Motor neuron (in vitro differentiated cells): ENCODE measurements around the gene TMCC2. TPM values are rescaled to one million over a fixed set of nuclear protein-coding genes. Genes with fewer than 3 reads are reported as not detected.

Source experiments
- ATAC-seq, 8 experiments: fragments of 200-7000 bp; cut with Tn5 transposase; replicated peaks in 6 of 8; 2 replicates each; pipeline ENCODE4 v1.8.0; 2021; ENCODE audit warnings: mild to moderate bottlenecking in 8 of 8, moderate library complexity in 8 of 8
- H3K27ac ChIP-seq, 2 donors: fragments of 250-450 bp; sonication (Bioruptor Pico); 2 replicates each; pipeline ENCODE4 v1.9.0; 2021; ENCODE audit warnings: antibody characterized with exemption in 2 of 2, mild to moderate bottlenecking in 2 of 2, moderate library complexity in 1 of 2
- H3K4me1 ChIP-seq, 2 donors: fragments of 250-450 bp; sonication (Bioruptor Pico); replicated peaks in 1 of 2; 2 replicates each; pipeline ENCODE4 v1.6.1; 2021; ENCODE audit warnings: antibody characterized with exemption in 2 of 2, mild to moderate bottlenecking in 2 of 2, moderate library complexity in 1 of 2
- H3K4me3 ChIP-seq, 5 donors: fragments of 250-450 bp; sonication (Bioruptor Pico); 2 replicates each; pipeline ENCODE4 v1.9.0; 2021; ENCODE audit warnings: antibody characterized with exemption in 5 of 5, mild to moderate bottlenecking in 5 of 5, moderate library complexity in 4 of 5
- WGBS, 10 experiments: fragments of 450-650 bp; shearing (Covaris generic); methylation state at CpG; one replicate each; pipeline ENCODE4 v1.0.0; 2022; 5-methylcytosine and 5-hydroxymethylcytosine counted together
- in situ Hi-C, 9 experiments: fragments of 400-800 bp; cut with MboI; loops; one replicate each; pipeline ENCODE4 v1.15.0; 2021; ENCODE audit warnings: low sequenced_read_pairs in 9 of 9, low pct_unique_long_range_greater_than_20kb in 2 of 9; ENCODE audit not compliant: unreplicated experiment in 9 of 9
- total RNA-seq, 8 experiments: library from RNA; unstranded; fragments of 300-600 nt; gene quantifications; 2 replicates each; pipeline versions ENCODE4 v1.2.3 to v1.2.4, GENCODE V29; 2022

Gene TMCC2
- total RNA-seq, 8 experiments from 2014 or later, result 2.8 to 27.0 (median 15.3) TPM

GRCh38 chr1:205246351-205247119 lies 18.8 kb downstream of the TMCC2 start:
- Histone ChIP-seq H3K27ac (no peak overlapping the region), H3K4me1 (peaks cover 19 to 30% of the 10 kb centered on the region in 2 donors), H3K4me3 (no peak overlapping the region)
- WGBS, 10 experiments, result 70 to 100% (median 93%) methylated on average over 2 to 8 of the region's 10 CpGs; no CpG with 5 or more reads in 4 of the 10 experiments
- in situ Hi-C loops, result loop anchor here in 1 of 9 experiments (25.0 kb wide), 1 partner anchor 684 kb away; no protein-coding TSS in a partner anchor
- peak in 2 of 8 experiments; percentile 6 to 14 for ATAC-seq

- peak; percentile 52 to 91 (median 84) for ATAC-seq
- Histone ChIP-seq H3K4me3 (no peak overlapping the region), H3K4me1 (peaks cover 19 to 30% of the 10 kb centered on the region in 2 donors), H3K27ac (peak overlapping the region in 1 of 2 donors; percentile 28)
- WGBS, 10 experiments, result 20 to 67% (median 60%) methylated on average over 2 to 9 of the region's 9 CpGs; no CpG with 5 or more reads in 3 of the 10 experiments
- in situ Hi-C loops, result loop anchor here in 1 of 9 experiments (25.0 kb wide), 1 partner anchor 685 kb away; no protein-coding TSS in a partner anchor
Observed at GRCh38 chr1:205247130-205247921, 19.6 kb downstream of the TMCC2 start.

GRCh38 chr1:205248793-205249601 lies 21.3 kb downstream of the TMCC2 start:
- no peak overlapping the region for H3K4me3 ChIP-seq
- H3K27ac ChIP-seq, result no peak overlapping the region
- in situ Hi-C loops, result loop anchor here in 1 of 9 experiments (25.0 kb wide), 1 partner anchor 687 kb away; no protein-coding TSS in a partner anchor
- 11 to 78% (median 42%) methylated on average over 1 to 8 of the region's 11 CpGs; no CpG with 5 or more reads in 4 of the 10 experiments for WGBS, 10 experiments
- H3K4me1 ChIP-seq, result peaks cover 19 to 30% of the 10 kb centered on the region in 2 donors
- ATAC-seq, result peak; percentile 17 to 76 (median 40)

- Histone ChIP-seq H3K4me3 (no peak overlapping the region), H3K27ac (no peak overlapping the region), H3K4me1 (peaks cover 19 to 30% of the 10 kb centered on the region in 2 donors)
- 73 to 100% (median 100%) methylated on average over 1 to 4 of the region's 4 CpGs; no CpG with 5 or more reads in 3 of the 10 experiments for WGBS, 10 experiments
- peak in 1 of 8 experiments; percentile 1 for ATAC-seq
- in situ Hi-C loops, result loop anchor here in 5 of 9 experiments (10.0 to 25.0 kb wide), 3 partner anchors 262 to 687 kb away; no protein-coding TSS in a partner anchor
Observed at GRCh38 chr1:205249651-205250050, 21.9 kb downstream of the TMCC2 start.

- H3K27ac ChIP-seq, result no peak overlapping the region
- 55 to 72% (median 62%) methylated on average over 4 to 6 of the region's 6 CpGs; no CpG with 5 or more reads in 5 of the 10 experiments for WGBS, 10 experiments
- no peak overlapping the region for H3K4me3 ChIP-seq
- ATAC-seq, result no peak
- in situ Hi-C loops, result loop anchor here in 5 of 9 experiments (10.0 to 25.0 kb wide), 2 partner anchors 263 to 266 kb away; no protein-coding TSS in a partner anchor
- peaks cover 19 to 31% of the 10 kb centered on the region in 2 donors for H3K4me1 ChIP-seq
Observed at GRCh38 chr1:205250699-205251098, 23.0 kb downstream of the TMCC2 start.

GRCh38 chr1:205251576-205251975 lies 23.8 kb downstream of the TMCC2 start:
- in situ Hi-C loops, result loop anchor here in 5 of 9 experiments (10.0 to 25.0 kb wide), 2 partner anchors 264 to 267 kb away; no protein-coding TSS in a partner anchor
- H3K4me3 ChIP-seq, result no peak overlapping the region
- peaks cover 20 to 39% of the 10 kb centered on the region in 2 donors for H3K4me1 ChIP-seq
- 68 to 100% (median 89%) methylated on average over 1 to 5 of the region's 5 CpGs; no CpG with 5 or more reads in 3 of the 10 experiments for WGBS, 10 experiments
- ATAC-seq, result no peak
- no peak overlapping the region for H3K27ac ChIP-seq

GRCh38 chr1:205255941-205256780 lies 28.4 kb downstream of the TMCC2 start:
- H3K27ac ChIP-seq, result peak overlapping the region; percentile 40 to 57
- peaks cover 25 to 36% of the 10 kb centered on the region in 2 donors for H3K4me1 ChIP-seq
- peak; percentile 48 to 89 (median 79) for ATAC-seq
- no peak overlapping the region for H3K4me3 ChIP-seq
- in situ Hi-C loops, result loop anchor here in 5 of 9 experiments (10.0 to 25.0 kb wide), 2 partner anchors 269 to 271 kb away; no protein-coding TSS in a partner anchor
- WGBS, 10 experiments, result 18 to 60% (median 31%) methylated on average over 1 to 8 of the region's 8 CpGs; no CpG with 5 or more reads in 5 of the 10 experiments

- in situ Hi-C loops, result loop anchor here in 5 of 9 experiments (10.0 to 25.0 kb wide), 2 partner anchors 270 to 272 kb away; no protein-coding TSS in a partner anchor
- no peak overlapping the region for H3K4me3 ChIP-seq
- no peak overlapping the region for H3K27ac ChIP-seq
- peaks cover 25 to 36% of the 10 kb centered on the region in 2 donors for H3K4me1 ChIP-seq
- peak in 2 of 8 experiments; percentile 11 to 13 for ATAC-seq
- 50 to 89% (median 87%) methylated on average over 2 to 8 of the region's 19 CpGs; no CpG with 5 or more reads in 7 of the 10 experiments for WGBS, 10 experiments
Observed at GRCh38 chr1:205256951-205257625, 29.3 kb downstream of the TMCC2 start.

GRCh38 chr1:205257735-205258134 lies 30.0 kb downstream of the TMCC2 start:
- in situ Hi-C loops, result loop anchor here in 5 of 9 experiments (10.0 to 25.0 kb wide), 2 partner anchors 270 to 273 kb away; no protein-coding TSS in a partner anchor
- H3K4me1 ChIP-seq, result peaks cover 30 to 36% of the 10 kb centered on the region in 2 donors
- no peak for ATAC-seq
- H3K4me3 ChIP-seq, result no peak overlapping the region
- WGBS, 10 experiments, result 41 to 83% (median 71%) methylated on average over 1 to 2 of the region's 2 CpGs; no CpG with 5 or more reads in 3 of the 10 experiments
- H3K27ac ChIP-seq, result no peak overlapping the region

- in situ Hi-C loops, result loop anchor here in 5 of 9 experiments (10.0 to 25.0 kb wide), 2 partner anchors 271 to 273 kb away; no protein-coding TSS in a partner anchor
- no peak for ATAC-seq
- H3K27ac ChIP-seq, result no peak overlapping the region
Observed at GRCh38 chr1:205258261-205258691, 30.5 kb downstream of the TMCC2 start.

More at GRCh38 chr1:205258261-205258691, 30.5 kb downstream of the TMCC2 start:
- H3K4me1 ChIP-seq, result peaks cover 33 to 36% of the 10 kb centered on the region in 2 donors
- WGBS, 10 experiments, result 67 to 84% (median 73%) methylated on average over 1 to 4 of the region's 7 CpGs; no CpG with 5 or more reads in 4 of the 10 experiments
- H3K4me3 ChIP-seq, result no peak overlapping the region
